Psoas muscle (tissue), 8 donors: ENCODE measurements around the gene ALPK1. TPM values are rescaled to one million over a fixed set of nuclear protein-coding genes. Genes with fewer than 3 reads are reported as not detected.

Experiments used
- ATAC-seq, 4 donors: fragments of 200-7000 bp; cut with Tn5 transposase; one replicate each; pipeline ENCODE4 v1.9.1; 2020; ENCODE audit warnings: moderate library complexity in 3 of 4, mild to moderate bottlenecking in 2 of 4
- DNase-seq, 2 donors: peaks; one replicate each; pipeline ENCODE4 v3.0.0-alpha.2; 2020
- H3K27ac ChIP-seq: fragments of 200-600 bp; one replicate; pipeline ENCODE4 v1.8.0; 2022
- H3K27me3 ChIP-seq, 3 donors: fragments of 200-600 bp in 1 of 3; one replicate each; pipeline versions ENCODE4 v1.6.1 to v1.8.0; 2013 to 2022; ENCODE audit warnings: low read length in 2 of 3, mild to moderate bottlenecking in 2 of 3, moderate library complexity in 1 of 3; ENCODE audit not compliant: insufficient read depth in 3 of 3
- H3K36me3 ChIP-seq, 2 donors: fragments of 200-600 bp in 1 of 2; one replicate each; pipeline versions ENCODE4 v1.6.1 to v1.8.0; 2013 to 2022; ENCODE audit warnings: low read depth in 1 of 2, mild to moderate bottlenecking in 1 of 2, moderate library complexity in 1 of 2; ENCODE audit not compliant: insufficient read depth in 1 of 2
- H3K4me1 ChIP-seq: fragments of 200-600 bp; one replicate; pipeline ENCODE4 v1.8.0; 2022
- H3K4me3 ChIP-seq: fragments of 200-600 bp; one replicate; pipeline ENCODE4 v1.8.0; 2022; ENCODE audit warnings: mild to moderate bottlenecking
- H3K9me3 ChIP-seq: fragments of 200-600 bp; one replicate; pipeline ENCODE4 v1.8.0; 2022
- CTCF ChIP-seq: fragments of 200-600 bp; IDR thresholded peaks from one replicate; pipeline ENCODE4 v1.8.0; 2022; ENCODE audit warnings: antibody characterized with exemption
- WGBS, 3 donors: extraction: QIAGEN DNeasy Blood & Tissue Kit; methylation state at CpG; one replicate each; pipeline versions ENCODE4 v1.1.6 to v1.1.7; 2013; 5-methylcytosine and 5-hydroxymethylcytosine counted together
- intact Hi-C, 2 donors: fragments of 100-400 bp; cut with DNase I; formaldehyde crosslinking; loops; one replicate each; pipeline versions ENCODE4 v1.11.0 to v1.14.2; 2022
- polyA plus RNA-seq, 3 donors: library from polyadenylated mRNA; stranded (reverse); fragments of 200-250 nt; gene quantifications; one replicate each; pipeline ENCODE4 v1.2.3, GENCODE V29; 2013
- total RNA-seq, 4 donors: library from RNA; stranded (reverse); fragmentation: NEBNext Ultra II Directional in 2 of 4; extraction: Animal tissue kit (Norgen Biotek cat#: 25700) in 2 of 4; gene quantifications; one replicate each; pipeline versions ENCODE4 v1.2.1 to v1.2.4, GENCODE V29; 2021 to 2023
- donor health status: healthy with polysubstance abuse.
- donor health status: DM: no; HTN: no; CAD: no; lungs with moderate emphysema.
- donor health status: Bipolar disorder and iron deficiency.
- donor health status: healthy.
- donor health status: DM: yes; HTN: yes; CAD: no.
- donor health status: DM: no; HTN: no; CAD: no.
- donor health status: DM: no; HTN: no; CAD: no.
- donor health status: DM: yes; HTN: yes; CAD: no.

ALPK1 gene
- total and polyA plus RNA-seq, 7 donors: 0.72 to 11.0 (median 3.1) TPM

DNA sequence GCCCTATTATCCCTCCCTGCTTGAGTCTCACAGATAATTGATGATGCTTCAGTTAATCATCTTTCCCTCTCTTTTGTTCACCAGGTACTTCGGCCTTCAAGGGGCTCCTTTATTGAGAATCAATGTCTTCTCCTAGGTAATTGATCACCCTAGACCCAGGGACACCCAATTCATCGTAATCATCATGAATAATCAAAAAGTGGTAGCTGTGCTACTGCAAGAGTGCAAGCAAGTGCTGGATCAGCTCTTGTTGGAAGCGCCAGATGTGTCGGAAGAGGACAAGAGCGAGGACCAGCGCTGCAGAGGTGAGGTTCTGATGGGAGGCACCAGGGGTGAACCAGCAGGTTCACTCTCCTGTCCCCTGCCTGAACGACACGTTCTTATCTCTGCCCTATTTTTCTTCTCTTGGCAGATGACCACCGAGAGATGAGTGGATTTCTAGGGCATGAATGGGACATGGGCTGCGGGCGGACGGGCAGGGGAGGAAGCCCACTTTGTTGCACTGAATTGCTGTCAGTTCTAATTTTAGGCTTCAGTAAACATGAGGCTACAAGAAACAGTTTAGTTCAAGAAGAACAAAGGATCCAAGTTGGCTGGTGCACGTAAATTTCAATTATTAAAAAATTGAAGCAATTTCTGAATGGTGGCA, 80.5 kb downstream of the ALPK1 start:
- Histone ChIP-seq H3K27ac (no peak overlapping the region), H3K36me3 (no peaks in the 10 kb centered on the region), H3K4me1 (peaks cover 5% of the 10 kb centered on the region), H3K4me3 (no peak overlapping the region), H3K9me3 (no peaks in the 10 kb centered on the region), H3K27me3 (no peaks in the 10 kb centered on the region)
- intact Hi-C loops: no loop called here
- 84 to 93% (median 87%) methylated on average over 13 of the region's 13 CpGs for WGBS, 3 donors
- no peak for TF ChIP-seq CTCF
- ATAC-seq (no peak), DNase-seq (no peak)

DNA sequence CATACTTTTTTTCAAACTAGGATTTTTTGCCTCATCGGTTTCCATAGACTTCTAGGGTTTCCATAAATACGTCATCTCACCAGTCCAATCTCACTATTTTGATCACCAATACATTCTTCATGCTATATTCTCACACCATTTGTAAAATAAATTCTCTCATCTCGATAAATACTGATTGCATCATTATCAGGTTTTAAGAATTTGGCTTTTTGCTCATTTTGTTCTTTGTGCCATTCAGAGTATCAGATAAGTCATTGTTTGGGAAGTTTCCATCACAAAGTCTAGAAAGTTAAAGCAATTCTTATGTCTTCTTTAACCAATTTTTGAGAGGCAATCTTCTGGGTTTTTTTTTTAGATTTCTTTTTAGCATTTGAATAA, 81.1 kb downstream of the ALPK1 start:
- intact Hi-C loops: no loop called here
- Histone ChIP-seq H3K4me3 (no peak overlapping the region), H3K27me3 (no peaks in the 10 kb centered on the region), H3K36me3 (no peaks in the 10 kb centered on the region), H3K27ac (no peak overlapping the region), H3K9me3 (no peaks in the 10 kb centered on the region), H3K4me1 (peaks cover 5% of the 10 kb centered on the region)
- DNase-seq: no peak
- no peak for ATAC-seq
- no peak for TF ChIP-seq CTCF
- WGBS, 3 donors: 68 to 92% (median 82%) methylated on average over 3 of the region's 3 CpGs

DNA sequence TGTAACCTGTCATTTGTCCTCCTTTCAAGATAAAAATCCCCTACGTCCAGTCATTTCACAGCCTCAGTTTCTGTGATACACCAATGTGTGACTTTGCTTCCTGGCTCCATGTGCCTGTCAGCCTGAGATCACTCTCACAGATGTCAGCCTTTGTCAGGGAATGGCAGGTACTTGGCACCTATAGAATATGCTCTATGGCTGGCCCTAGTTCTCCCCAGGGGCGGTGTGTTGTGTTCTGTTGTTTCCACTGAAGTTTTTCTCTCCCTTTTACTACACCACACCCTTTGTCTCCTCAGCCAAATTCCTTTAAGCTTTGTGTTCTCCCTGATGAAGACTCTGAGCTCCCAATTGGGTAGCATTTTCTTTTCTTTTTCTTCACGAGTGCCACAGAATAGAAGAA, 81.7 kb downstream of the ALPK1 start:
- 18 to 36% (median 26%) methylated on average over 3 of the region's 3 CpGs for WGBS, 3 donors

GRCh38 chr4:112379306-112379705, 82.1 kb downstream of the ALPK1 start:
- DNase-seq (no peak), ATAC-seq (peak; percentile 39 to 68 (median 56))
- Histone ChIP-seq H3K36me3 (no peaks in the 10 kb centered on the region), H3K4me3 (peak overlapping the region; percentile 47), H3K4me1 (peaks cover 5% of the 10 kb centered on the region), H3K27ac (no peak overlapping the region), H3K27me3 (no peaks in the 10 kb centered on the region), H3K9me3 (no peaks in the 10 kb centered on the region)
- WGBS, 3 donors: 22 to 38% (median 24%) methylated on average over 26 of the region's 26 CpGs
- no peak for TF ChIP-seq CTCF
- intact Hi-C loops: no loop called here

More for the DNA sequence above, 81.7 kb downstream of the ALPK1 start:
- no peak for DNase-seq
- TF ChIP-seq CTCF: no peak
- H3K27ac ChIP-seq: no peak overlapping the region
- peak; percentile 53 to 85 (median 66) for ATAC-seq
- intact Hi-C loops: no loop called here
- no peaks in the 10 kb centered on the region for H3K36me3 ChIP-seq
- H3K4me1 ChIP-seq: peaks cover 5% of the 10 kb centered on the region
- H3K27me3 ChIP-seq: no peaks in the 10 kb centered on the region
- H3K9me3 ChIP-seq: no peaks in the 10 kb centered on the region
- peak overlapping the region; percentile 47 for H3K4me3 ChIP-seq
